Mammary epithelial cell (primary cell): ENCODE results near the gene FHOD1.

Experiments
- CTCF ChIP-seq, 2 donors: IDR thresholded peaks in 1 of 2; conservative IDR thresholded peaks in 1 of 2; 2 replicates each; pipeline ENCODE4 v1.5.1; 2011 to 2012; ENCODE audit warnings: inconsistent platforms in 2 of 2, low read length in 2 of 2, mild to moderate bottlenecking in 2 of 2, control low read depth in 1 of 2, low read depth in 1 of 2; ENCODE audit not compliant: insufficient read depth in 1 of 2; ENCODE audit errors: extremely low read depth in 1 of 2
- EZH2 ChIP-seq: IDR thresholded peaks from 2 replicates; pipeline ENCODE4 v1.6.1; 2012; ENCODE audit warnings: low read length, inconsistent platforms, borderline replicate concordance

DNA sequence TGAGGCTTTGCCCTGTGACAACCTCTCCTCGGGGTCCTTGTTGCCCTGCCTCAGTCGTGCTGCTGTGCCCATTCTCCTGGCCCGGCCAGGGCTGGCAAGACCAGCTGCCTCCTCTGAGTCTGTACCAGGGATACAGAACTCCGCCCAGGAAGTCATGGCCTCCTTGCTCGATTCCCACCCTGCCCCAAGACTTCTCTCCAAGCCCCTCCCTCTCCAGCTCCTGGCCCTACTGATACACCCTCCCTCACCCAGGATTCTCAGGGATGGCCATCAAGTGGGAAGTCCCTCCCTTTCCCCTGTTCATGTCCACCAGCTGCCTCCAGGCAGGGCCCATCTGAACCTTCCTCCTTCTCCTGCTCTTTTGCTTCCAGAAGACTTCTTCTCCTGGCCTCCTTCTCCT lies 31.6 kb downstream of the FHOD1 start:
- TF ChIP-seq EZH2 (no peak), CTCF (conservative IDR thresholded peaks at IDR 0.05 in 1 of 2, IDR thresholded peaks at IDR 0.05 in 1 of 2; ENCODE audit: extremely low read depth in 1 of 2, insufficient read depth in 1 of 2, low read depth in 1 of 2, low read length in 2 of 2) (no peak)
